ENCODE data around the gene OR4K13.

The OR4K13 gene
- total RNA-seq: 0 to 2.0 (median 0) reads per million in 17 experiments

GRCh38 chr14:20035938-20036337, at the start of gene OR4K13:
Gene OR4K13, minus strand, starts transcription at chr14:20036038. Its CDS starts 1,280 bp downstream, at chr14:20034758.
- DNase-seq: no peak

DNA sequence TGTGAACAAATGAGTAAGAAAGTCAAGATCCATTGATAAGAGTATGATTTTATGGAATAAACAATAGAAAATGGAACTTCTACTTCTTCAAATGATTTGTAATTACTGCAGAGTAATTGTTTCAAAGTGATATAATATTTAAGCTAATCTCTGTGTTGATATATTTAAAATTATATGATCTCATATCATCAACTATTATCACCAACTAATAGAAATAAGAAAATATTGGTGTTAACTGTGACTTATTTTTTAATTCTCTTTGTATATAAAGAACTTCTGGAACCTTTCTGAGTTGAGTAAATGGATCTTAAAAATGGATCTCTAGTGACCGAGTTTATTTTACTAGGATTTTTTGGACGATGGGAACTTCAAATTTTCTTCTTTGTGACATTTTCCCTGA, 23.9 kb upstream of the OR4K13 start, which contains the start of gene OR4L1:
TSS of gene OR4L1 (plus strand) at position 301 of the 400 bp plus-strand sequence. CDS start at position 301, 0 bp downstream.
- DNase-seq: no peak

DNA sequence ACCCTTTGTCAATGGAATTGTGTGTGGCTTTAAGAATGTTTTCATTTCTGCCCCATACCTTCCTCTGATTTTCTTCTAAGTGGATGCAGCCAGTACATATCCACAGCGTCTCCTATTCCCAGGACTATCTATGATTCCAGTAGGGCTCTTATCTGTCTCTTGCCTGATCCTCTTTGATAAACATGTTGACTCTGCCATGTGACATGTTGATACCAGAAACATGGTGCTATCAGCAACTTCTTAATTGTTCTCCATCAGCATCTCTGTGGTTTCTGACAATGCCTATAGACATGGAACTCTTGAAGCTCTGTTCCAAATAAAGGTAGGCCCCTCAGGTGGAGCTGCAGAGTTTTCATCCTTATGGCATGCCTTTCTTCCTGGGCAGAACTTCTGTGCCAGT, 12.4 kb upstream of the OR4K13 start:
- DNase-seq: no peak

- no peak for DNase-seq
Observed at GRCh38 chr14:20044243-20044642, 8.4 kb upstream of the OR4K13 start.

DNA sequence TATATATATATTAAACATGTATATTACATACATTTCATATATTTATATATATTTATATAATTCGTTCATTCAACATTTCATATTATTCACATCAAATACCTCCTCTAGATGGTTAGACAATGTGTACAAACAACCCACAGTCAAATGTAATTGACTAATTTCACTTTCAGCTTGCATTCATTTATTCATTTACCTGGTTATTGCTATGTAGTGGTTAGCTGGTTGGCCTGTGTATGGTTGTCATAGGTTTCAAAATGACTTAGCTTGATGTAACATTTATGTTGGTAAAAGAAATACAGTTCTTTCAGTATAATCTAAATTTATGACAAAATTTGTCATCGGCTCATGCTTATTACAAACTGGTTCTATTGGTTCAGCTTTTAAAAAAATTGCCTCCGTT, 389 bp downstream of the OR4K13 start:
- no peak for DNase-seq

GRCh38 chr14:20031058-20031457, 4.8 kb downstream of the OR4K13 start:
- DNase-seq: no peak

- no peak for DNase-seq
Observed at GRCh38 chr14:20019257-20019865, 16.5 kb downstream of the OR4K13 start, which contains the start of gene OR4K14. Gene OR4K14, minus strand, starts transcription at chr14:20019307. Its CDS starts 4,114 bp downstream, at chr14:20015193.

DNA sequence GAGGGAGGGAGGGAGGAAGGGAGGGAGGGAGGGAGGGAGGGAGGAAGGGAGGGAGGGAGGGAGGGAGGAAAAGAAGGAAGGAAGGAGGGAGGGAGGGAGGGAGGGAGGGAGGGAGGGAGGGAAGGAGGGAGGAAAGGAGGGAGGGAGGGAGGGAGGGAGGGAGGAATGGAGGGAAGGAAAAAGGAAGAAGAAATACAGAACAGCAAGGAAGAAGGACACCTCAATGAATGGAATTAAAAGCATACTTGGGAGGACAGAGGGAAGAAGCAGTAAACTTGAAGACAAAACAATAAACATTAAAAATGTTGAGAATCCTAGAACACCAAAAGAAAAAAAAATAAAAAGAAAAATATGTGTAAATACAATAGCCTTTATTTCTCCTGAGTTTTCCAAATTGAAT, 27.7 kb downstream of the OR4K13 start:
- DNase-seq: no peak

GRCh38 chr14:20002319-20002718, 33.5 kb downstream of the OR4K13 start:
- peak; percentile 22 to 68 (median 31) for DNase-seq

- DNase-seq: no peak
Observed at GRCh38 chr14:20001863-20002262, 34.0 kb downstream of the OR4K13 start, which contains the start of gene OR4Q2. Gene OR4Q2, plus strand, starts transcription at chr14:20002163.

GRCh38 chr14:19993438-19993837, 42.4 kb downstream of the OR4K13 start:
- no peak for DNase-seq
